Neutrophil (primary cell): ENCODE measurements around the gene PRDM16.

Experiments
- H3K27ac ChIP-seq: fragments of 200-600 bp; sonication (generic); 2 replicates; pipeline ENCODE4 v1.5.1; 2016; ENCODE audit warnings: mild to moderate bottlenecking, moderate library complexity
- H3K27me3 ChIP-seq: fragments of 200-600 bp; sonication (generic); 2 replicates; pipeline ENCODE4 v1.6.0; 2016; ENCODE audit warnings: mild to moderate bottlenecking
- H3K36me3 ChIP-seq: fragments of 200-600 bp; sonication (generic); 2 replicates; pipeline ENCODE4 v1.5.1; 2017
- H3K4me1 ChIP-seq, 2 experiments: fragments of 200-600 bp in 1 of 2; sonication (generic) in 1 of 2; 1 replicate in 1 of 2; 2 replicates in 1 of 2; pipeline versions ENCODE4 v1.5.1 to v1.6.1; 2013 to 2016; ENCODE audit warnings: low read depth in 1 of 2, low read length in 1 of 2, mild to moderate bottlenecking in 1 of 2, moderate library complexity in 1 of 2; ENCODE audit not compliant: control insufficient read depth in 1 of 2, insufficient read depth in 1 of 2
- H3K4me3 ChIP-seq, 2 experiments: fragments of 200-600 bp in 1 of 2; sonication (generic) in 1 of 2; 1 replicate in 1 of 2; 2 replicates in 1 of 2; pipeline ENCODE4 v1.5.1; 2013 to 2016; ENCODE audit warnings: low read depth in 1 of 2, low read length in 1 of 2, mild to moderate bottlenecking in 1 of 2, moderate library complexity in 1 of 2
- H3K9me3 ChIP-seq: fragments of 200-600 bp; sonication (generic); 2 replicates; pipeline ENCODE4 v1.5.1; 2016
- TF ChIP-seq, protein P1 (sequence below): fragments of 200-600 bp; sonication (generic); IDR thresholded peaks from 2 replicates; pipeline ENCODE4 v1.5.1; 2016; ENCODE audit warnings: antibody characterized with exemption

Gene PRDM16

DNA sequence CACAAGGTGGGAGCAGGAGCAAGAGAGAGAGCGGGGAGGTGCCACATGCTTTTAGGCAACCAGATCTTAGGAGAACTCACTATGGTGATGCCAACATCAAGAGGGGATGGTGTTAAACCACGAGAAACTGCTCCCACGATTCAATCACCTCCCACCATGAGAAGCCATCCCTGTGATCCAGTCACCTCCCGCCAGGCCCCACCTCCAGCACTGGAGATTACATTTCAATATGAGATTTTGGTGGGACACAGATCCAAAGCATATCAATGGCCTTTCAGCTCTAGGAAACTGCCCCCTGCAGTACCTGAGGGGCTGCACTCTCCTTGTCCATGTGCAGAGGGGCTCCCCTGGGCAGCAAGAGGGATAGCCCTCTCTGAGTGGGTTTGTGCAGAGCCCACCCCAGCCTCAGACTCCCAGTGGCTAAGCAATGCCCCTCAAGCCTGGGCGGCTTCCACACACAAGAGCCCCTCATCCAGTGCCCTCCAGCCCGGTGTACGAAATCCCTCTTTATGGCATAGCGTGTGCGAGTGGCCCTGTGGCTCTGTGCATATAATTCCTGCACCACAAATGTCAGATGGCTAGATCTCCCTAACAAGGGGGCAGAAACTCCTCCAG lies 15.5 kb upstream of the PRDM16 start:
- no peaks in the 10 kb centered on the region for H3K36me3 ChIP-seq
- no peaks in the 10 kb centered on the region for H3K4me1 ChIP-seq
- H3K27me3 ChIP-seq: peaks cover 15% of the 10 kb centered on the region
- TF ChIP-seq, protein P1, sequence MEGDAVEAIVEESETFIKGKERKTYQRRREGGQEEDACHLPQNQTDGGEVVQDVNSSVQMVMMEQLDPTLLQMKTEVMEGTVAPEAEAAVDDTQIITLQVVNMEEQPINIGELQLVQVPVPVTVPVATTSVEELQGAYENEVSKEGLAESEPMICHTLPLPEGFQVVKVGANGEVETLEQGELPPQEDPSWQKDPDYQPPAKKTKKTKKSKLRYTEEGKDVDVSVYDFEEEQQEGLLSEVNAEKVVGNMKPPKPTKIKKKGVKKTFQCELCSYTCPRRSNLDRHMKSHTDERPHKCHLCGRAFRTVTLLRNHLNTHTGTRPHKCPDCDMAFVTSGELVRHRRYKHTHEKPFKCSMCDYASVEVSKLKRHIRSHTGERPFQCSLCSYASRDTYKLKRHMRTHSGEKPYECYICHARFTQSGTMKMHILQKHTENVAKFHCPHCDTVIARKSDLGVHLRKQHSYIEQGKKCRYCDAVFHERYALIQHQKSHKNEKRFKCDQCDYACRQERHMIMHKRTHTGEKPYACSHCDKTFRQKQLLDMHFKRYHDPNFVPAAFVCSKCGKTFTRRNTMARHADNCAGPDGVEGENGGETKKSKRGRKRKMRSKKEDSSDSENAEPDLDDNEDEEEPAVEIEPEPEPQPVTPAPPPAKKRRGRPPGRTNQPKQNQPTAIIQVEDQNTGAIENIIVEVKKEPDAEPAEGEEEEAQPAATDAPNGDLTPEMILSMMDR: no peak
- no peak overlapping the region for H3K27ac ChIP-seq
- no peaks in the 10 kb centered on the region for H3K9me3 ChIP-seq
- no peak overlapping the region for H3K4me3 ChIP-seq

DNA sequence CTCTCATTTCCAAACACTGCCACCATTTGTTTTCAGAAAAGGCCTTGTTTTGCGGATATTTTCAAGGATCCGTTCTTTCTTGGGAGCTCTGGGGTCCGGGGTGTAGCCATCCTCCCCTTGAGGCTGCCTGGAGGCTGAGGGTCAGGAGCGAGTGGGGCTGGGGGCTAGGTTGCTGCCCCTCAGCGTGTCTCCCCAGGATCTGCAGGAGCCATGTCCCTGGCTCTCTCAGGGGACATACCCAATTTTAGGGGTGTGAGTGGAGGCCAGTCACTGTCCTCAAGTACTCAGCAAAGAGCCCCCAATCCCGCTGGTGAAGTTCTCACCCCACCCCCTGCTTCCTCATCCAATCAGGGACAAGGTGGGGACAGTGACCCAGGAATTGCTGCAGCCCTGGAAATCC lies 15.0 kb upstream of the PRDM16 start:
- no peak overlapping the region for H3K27ac ChIP-seq
- H3K36me3 ChIP-seq: no peaks in the 10 kb centered on the region
- no peaks in the 10 kb centered on the region for H3K9me3 ChIP-seq
- TF ChIP-seq, protein P1: no peak
- H3K27me3 ChIP-seq: peaks cover 15% of the 10 kb centered on the region
- H3K4me3 ChIP-seq: no peak overlapping the region
- H3K4me1 ChIP-seq: no peaks in the 10 kb centered on the region

DNA sequence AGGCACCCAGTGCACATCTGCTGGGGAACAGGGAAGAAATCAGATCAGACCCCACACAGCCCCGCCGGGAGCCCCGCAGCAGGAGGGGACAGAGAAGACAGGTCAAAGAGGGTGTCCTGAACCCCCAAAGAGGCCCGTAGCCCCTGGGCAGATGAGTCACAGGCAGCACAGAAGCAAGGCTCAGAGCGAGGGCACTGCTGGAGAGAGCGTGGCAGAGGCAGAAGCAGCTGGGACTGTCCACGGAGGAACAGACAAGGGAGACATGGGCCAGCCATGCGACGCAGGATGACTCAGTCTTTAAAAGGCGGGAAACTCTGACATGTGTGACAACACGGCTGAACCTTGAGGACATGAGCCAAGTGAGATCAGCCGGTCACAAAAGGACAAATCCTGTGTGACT lies 14.5 kb upstream of the PRDM16 start:
- Histone ChIP-seq H3K4me3 (no peak overlapping the region), H3K9me3 (no peaks in the 10 kb centered on the region), H3K27ac (no peak overlapping the region), H3K27me3 (peaks cover 15% of the 10 kb centered on the region), H3K36me3 (no peaks in the 10 kb centered on the region), H3K4me1 (no peaks in the 10 kb centered on the region)
- TF ChIP-seq, protein P1: no peak

DNA sequence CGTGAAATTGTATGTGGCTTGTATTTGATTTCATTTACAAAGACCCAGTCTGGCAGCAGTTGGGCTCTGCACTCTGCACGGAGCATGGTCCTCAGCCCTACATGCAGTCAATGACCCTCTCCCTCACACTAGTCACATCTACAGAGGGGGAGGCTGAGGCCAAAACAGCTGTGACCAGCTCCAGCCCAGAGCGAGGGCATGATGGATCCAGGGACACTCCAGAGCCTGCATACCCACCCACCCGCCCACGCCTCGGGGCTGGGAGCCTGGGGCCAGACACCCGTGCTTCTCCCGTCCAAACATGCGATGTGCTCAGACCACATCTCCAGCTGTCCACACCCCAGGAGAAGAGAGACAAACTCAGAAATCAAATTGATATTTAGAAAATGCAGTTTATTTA lies 14.0 kb upstream of the PRDM16 start:
- H3K9me3 ChIP-seq: no peaks in the 10 kb centered on the region
- H3K4me1 ChIP-seq: no peaks in the 10 kb centered on the region
- no peaks in the 10 kb centered on the region for H3K36me3 ChIP-seq
- TF ChIP-seq, protein P1: no peak
- no peak overlapping the region for H3K27ac ChIP-seq
- peaks cover 15% of the 10 kb centered on the region for H3K27me3 ChIP-seq
- no peak overlapping the region for H3K4me3 ChIP-seq

DNA sequence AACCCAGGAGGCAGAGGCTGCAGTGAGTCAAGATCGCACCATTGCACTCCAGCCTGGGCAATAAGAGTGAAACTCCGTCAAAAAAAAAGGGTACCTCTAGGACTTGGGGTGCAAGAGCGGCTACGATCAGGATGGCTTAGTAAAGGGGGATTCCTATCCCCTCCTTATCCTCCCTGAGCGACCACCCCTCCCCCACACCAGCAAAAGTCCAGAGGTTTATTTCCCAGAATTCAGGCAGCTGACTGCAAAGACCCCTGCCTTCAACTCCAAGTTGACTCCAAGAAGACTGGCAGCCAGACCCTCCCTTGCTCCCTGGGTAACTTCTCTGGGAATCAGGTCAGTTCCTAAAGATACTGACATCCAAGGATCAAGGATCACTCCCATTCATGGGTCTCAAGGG lies 12.4 kb upstream of the PRDM16 start:
- TF ChIP-seq, protein P1: no peak
- Histone ChIP-seq H3K27ac (no peak overlapping the region), H3K27me3 (peaks cover 15% of the 10 kb centered on the region), H3K4me1 (no peaks in the 10 kb centered on the region), H3K9me3 (no peaks in the 10 kb centered on the region), H3K36me3 (no peaks in the 10 kb centered on the region), H3K4me3 (no peak overlapping the region)
